HG03558 (cell line): ENCODE data around the gene GRIK2.

Experiments used
- ATAC-seq: cut with Tn5 transposase; IDR thresholded peaks from one replicate; pipeline ENCODE4 v1.9.1; 2021; ENCODE audit warnings: moderate number of reproducible peaks; ENCODE audit not compliant: unreplicated experiment; ENCODE audit errors: extremely low read depth

Gene GRIK2

GRCh38 chr6:101528801-101529200 lies 135.3 kb downstream of the GRIK2 start:
- ATAC-seq = no peak

DNA sequence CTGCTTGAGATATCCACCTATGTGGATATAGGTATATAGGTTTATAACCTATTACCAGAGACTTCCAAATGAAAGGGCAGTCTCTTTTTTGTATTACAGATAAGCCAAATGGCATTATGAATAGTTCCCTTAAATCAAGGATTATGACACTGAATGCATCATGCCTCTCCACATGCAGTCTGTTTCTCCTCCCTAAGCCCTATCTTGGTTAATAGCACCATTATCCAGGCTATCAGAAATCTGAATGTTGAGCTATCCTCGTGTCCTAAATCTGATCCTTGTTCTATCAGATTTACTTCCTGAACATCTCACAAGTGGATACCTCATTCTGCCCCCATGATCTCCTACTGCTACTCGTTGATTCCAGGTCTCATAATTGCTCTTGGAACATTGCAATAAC lies 138.0 kb downstream of the GRIK2 start:
- ATAC-seq = no peak

DNA sequence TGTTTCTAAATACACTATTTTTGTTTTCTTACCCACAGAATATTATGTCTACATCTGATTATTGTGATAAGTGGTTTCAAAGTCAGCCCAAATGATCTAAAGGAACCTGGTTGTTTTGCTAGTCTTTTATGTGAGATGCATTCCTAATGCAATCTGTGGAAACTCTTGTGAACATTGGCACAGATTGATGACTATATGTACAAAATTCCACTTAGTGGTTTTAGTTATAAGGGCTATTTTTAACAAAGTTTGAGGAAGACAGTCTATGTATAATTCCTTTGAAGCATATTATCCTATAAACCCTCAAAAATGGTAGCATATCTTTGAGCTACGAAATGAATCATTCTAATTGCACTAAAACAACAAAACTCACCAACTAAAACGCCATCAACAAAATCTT lies 140.9 kb downstream of the GRIK2 start:
- ATAC-seq = no peak

GRCh38 chr6:101534821-101535220 lies 141.3 kb downstream of the GRIK2 start:
- ATAC-seq = no peak

GRCh38 chr6:101537753-101538316 lies 144.3 kb downstream of the GRIK2 start:
- ATAC-seq = no peak

DNA sequence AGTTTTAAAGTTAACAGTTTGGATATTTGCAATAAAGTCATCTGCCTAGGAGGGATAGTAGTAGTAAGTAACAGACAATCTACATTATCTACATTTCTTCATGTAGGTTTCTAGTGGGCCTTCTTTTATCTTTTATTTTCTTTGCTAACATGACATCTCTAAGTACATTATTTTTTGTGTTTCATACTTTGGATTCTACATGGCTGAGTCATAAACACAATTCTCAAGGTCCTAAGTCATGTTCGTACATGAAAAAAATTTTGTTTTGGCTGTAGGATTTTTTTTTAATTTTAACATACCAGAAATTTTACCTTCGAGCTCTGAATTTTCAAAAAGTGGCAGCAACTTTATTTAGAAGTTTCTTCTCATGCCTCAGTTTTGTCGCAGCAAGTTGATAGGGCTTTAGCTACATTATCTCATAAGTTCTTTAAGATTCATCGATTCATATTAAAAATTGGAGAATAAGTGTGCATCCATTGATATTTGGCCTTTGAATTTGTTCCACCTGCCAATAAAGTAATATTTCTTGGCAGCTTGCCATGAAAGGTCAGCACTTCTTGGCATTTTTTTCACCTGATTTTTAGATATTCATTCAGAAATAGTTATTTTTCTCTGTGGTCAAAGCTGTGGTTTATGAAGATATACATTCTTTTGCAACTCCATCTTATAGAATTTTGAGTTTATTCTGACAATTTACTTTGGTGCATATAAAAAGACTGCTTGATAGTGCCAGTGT lies 146.2 kb downstream of the GRIK2 start:
- no peak for ATAC-seq

- ATAC-seq = no peak
These were observed 148.4 kb downstream of the GRIK2 start for GRCh38 chr6:101541894-101542293.

DNA sequence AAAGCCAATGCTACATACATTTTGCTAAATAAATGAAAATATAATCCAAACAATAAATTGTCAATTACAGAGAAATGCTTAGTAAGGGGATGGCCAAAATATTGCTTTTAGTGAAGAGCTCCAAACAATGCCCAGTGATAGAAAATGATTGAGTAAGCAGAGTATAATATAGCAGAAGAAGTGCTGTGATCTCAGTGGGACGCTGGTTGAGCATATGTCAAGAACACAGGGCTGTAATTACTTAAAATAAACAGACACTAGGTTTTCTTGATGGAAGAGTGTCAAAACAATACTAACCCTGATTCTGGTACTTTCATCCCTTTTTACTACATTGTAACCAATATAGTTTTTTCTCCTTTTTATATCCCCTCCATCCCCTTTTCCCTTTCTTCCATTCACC lies 150.3 kb downstream of the GRIK2 start:
- no peak for ATAC-seq

GRCh38 chr6:101544286-101544685 lies 150.8 kb downstream of the GRIK2 start:
- ATAC-seq = no peak

GRCh38 chr6:101545191-101545590 lies 151.7 kb downstream of the GRIK2 start:
- no peak for ATAC-seq

- ATAC-seq = no peak
These were observed 156.9 kb downstream of the GRIK2 start for GRCh38 chr6:101550451-101550850.

DNA sequence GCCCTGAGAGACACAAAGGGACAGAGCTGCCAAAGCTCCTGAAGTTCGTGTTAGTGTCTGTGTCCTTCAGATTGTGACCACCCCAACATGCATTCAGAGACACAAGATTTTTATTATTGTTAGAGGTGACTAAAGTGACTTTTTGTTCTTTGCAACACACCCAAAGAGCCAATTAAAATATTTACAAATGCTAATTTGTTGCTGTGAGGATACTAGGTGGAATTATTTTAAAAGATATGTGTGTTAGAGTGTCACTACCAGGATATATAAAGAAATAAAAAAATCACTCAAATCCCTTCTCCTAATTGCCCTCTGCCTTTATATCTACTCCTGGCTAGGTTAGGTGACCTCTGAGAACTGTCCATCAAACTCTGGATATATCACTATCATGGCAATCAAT lies 160.7 kb downstream of the GRIK2 start:
- ATAC-seq = no peak

DNA sequence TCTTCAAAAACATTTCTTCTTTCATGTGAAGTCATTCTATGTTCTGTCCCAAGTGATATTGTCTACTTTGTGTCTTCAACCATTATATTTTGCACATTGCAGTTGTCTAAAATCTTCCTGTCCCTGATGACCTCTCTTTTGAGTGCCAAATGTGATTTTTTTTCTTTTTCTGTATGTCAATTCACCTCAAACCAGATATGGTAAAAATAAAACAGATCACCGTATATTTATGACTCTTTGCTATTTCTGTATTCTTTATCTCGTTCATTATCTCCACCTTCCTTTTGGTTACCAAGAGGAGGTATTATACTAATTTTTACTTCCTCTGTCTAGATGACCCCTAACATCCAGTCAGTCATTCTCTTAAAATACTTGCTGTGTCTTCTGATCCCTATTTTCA lies 165.2 kb downstream of the GRIK2 start:
- ATAC-seq = no peak

DNA sequence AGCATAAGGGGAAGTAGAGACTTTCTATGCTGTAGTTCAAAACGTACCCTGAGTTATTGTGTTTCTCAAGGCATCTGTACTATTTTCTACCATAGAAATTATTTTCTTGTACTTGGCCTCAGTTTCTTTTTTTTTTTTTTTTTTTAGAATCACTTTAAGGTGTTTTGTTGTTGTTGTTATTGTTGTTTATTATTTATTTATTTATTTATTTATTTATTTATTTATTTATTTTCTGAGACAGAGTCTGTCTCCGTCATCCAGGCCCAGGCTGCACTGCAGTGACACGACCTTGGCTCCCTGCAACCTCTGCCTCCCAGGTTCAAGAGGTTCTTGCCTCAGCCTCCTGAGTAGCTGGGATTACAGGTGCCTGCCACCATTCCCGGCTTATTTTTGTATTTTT lies 179.1 kb downstream of the GRIK2 start:
- no peak for ATAC-seq

DNA sequence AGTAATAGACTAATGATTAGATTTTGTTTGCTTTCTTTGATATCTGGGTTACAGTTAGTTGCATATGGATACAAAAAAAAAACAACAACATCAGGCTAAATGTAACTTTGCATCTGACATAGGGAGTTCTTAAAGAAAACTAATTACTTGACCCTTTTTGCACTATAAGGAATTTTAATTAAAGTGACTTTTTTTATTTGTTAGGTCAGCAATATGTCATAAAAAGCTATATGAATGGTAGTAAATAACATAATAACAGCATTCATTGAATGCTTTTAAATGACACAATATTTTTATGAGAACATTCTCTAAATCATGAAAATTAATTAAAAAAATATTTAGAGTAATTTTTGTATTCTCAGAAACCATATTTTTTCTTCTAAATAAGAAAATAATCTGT lies 183.6 kb downstream of the GRIK2 start:
- no peak for ATAC-seq

DNA sequence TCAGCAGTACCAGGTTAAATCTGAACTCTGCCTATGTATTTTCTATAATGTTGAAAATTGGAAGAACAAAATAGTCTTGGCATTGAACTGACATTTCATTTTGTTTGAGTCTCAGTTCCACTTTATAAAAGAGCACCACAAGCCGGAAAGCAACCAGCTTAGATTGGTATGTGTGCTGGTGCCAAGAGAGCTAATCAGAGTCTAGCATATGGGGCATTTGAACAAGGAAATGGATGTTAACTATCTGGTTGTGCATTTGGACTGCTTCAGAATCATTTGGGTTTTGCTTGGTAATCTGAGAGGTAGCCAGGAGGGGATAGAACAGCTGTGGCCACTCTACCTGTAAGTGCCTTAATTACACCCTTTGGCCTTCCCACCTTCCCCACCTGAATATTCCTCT lies 184.8 kb downstream of the GRIK2 start:
- no peak for ATAC-seq

- no peak for ATAC-seq
These were observed 189.3 kb downstream of the GRIK2 start for GRCh38 chr6:101582792-101583191.

- ATAC-seq = no peak
These were observed 192.0 kb downstream of the GRIK2 start for GRCh38 chr6:101585501-101585900.

DNA sequence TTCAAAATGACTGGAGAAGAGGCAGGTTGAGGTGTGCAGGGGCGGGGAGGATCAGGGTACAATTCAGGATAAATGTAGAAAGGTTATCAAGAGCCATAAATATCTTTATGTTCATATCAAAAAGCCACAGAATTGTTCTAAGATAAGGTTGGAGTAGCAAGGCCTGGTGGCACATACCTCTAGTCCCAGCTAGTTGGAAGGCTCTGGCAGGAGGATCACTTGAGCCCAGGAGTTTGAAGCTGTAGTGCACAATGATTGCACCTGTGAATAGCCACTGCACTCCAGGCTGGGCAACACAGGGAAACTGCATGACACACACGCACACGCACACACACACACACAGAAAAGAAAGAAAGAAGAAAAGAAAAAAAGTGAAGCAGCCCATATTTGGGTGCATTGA lies 194.8 kb downstream of the GRIK2 start:
- ATAC-seq = no peak

- no peak for ATAC-seq
These were observed 201.8 kb downstream of the GRIK2 start for GRCh38 chr6:101595276-101595675.

DNA sequence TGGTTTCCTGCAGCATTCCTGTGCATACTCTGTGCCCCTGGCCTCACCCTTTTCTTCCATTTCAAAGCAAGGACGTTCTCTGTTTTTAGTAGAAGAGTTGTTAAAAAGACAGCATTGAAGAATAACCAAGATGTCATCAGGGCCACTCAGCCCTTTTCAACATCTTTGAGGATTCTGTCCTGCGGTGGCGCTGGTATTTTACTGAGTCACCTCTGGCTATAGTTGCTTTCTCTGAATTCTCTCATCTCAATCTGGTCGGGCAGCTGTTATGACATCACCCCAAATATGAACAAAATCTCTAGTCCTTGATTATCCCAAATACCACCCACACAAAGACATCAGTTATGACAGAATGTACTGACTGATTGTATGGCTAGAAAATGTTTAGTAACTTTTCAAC lies 204.2 kb downstream of the GRIK2 start:
- no peak for ATAC-seq

- no peak for ATAC-seq
These were observed 211.9 kb downstream of the GRIK2 start for GRCh38 chr6:101605426-101605825.
